ENCODE measurements around the gene ROBO2. TPM values are rescaled to one million over a fixed set of nuclear protein-coding genes. Genes with fewer than 3 reads are reported as not detected.

The ROBO2 gene
- total and polyA plus RNA-seq, 2 experiments from 2014 or later = 1.5 to 7.8 TPM

- TF ChIP-seq, protein P1, sequence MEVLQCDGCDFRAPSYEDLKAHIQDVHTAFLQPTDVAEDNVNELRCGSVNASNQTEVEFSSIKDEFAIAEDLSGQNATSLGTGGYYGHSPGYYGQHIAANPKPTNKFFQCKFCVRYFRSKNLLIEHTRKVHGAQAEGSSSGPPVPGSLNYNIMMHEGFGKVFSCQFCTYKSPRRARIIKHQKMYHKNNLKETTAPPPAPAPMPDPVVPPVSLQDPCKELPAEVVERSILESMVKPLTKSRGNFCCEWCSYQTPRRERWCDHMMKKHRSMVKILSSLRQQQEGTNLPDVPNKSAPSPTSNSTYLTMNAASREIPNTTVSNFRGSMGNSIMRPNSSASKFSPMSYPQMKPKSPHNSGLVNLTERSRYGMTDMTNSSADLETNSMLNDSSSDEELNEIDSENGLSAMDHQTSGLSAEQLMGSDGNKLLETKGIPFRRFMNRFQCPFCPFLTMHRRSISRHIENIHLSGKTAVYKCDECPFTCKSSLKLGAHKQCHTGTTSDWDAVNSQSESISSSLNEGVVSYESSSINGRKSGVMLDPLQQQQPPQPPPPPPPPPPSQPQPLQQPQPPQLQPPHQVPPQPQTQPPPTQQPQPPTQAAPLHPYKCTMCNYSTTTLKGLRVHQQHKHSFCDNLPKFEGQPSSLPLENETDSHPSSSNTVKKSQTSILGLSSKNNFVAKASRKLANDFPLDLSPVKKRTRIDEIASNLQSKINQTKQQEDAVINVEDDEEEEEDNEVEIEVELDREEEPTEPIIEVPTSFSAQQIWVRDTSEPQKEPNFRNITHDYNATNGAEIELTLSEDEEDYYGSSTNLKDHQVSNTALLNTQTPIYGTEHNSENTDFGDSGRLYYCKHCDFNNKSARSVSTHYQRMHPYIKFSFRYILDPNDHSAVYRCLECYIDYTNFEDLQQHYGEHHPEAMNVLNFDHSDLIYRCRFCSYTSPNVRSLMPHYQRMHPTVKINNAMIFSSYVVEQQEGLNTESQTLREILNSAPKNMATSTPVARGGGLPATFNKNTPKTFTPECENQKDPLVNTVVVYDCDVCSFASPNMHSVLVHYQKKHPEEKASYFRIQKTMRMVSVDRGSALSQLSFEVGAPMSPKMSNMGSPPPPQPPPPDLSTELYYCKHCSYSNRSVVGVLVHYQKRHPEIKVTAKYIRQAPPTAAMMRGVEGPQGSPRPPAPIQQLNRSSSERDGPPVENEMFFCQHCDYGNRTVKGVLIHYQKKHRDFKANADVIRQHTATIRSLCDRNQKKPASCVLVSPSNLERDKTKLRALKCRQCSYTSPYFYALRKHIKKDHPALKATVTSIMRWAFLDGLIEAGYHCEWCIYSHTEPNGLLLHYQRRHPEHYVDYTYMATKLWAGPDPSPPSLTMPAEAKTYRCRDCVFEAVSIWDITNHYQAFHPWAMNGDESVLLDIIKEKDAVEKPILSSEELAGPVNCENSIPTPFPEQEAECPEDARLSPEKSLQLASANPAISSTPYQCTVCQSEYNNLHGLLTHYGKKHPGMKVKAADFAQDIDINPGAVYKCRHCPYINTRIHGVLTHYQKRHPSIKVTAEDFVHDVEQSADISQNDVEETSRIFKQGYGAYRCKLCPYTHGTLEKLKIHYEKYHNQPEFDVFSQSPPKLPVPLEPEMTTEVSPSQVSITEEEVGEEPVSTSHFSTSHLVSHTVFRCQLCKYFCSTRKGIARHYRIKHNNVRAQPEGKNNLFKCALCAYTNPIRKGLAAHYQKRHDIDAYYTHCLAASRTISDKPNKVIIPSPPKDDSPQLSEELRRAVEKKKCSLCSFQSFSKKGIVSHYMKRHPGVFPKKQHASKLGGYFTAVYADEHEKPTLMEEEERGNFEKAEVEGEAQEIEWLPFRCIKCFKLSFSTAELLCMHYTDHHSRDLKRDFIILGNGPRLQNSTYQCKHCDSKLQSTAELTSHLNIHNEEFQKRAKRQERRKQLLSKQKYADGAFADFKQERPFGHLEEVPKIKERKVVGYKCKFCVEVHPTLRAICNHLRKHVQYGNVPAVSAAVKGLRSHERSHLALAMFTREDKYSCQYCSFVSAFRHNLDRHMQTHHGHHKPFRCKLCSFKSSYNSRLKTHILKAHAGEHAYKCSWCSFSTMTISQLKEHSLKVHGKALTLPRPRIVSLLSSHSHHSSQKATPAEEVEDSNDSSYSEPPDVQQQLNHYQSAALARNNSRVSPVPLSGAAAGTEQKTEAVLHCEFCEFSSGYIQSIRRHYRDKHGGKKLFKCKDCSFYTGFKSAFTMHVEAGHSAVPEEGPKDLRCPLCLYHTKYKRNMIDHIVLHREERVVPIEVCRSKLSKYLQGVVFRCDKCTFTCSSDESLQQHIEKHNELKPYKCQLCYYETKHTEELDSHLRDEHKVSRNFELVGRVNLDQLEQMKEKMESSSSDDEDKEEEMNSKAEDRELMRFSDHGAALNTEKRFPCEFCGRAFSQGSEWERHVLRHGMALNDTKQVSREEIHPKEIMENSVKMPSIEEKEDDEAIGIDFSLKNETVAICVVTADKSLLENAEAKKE (CRISPR knock-in tag; IDR thresholded peaks at IDR 0.05) = no peak
Measured at GRCh38 chr3:77134769-77135168, 94.9 kb downstream of the ROBO2 start (continued).

GRCh38 chr3:77137559-77137958 is 97.7 kb downstream of the ROBO2 start:
- DNase-seq (ENCODE audit: low spot score) (no peak), ATAC-seq (no peak)
- H3K4me1 ChIP-seq (ENCODE audit: insufficient read depth) = no peaks in the 10 kb centered on the region
- H3K79me2 ChIP-seq (replicated peaks; ENCODE audit: insufficient read depth) = no peaks in the 10 kb centered on the region
- no peak overlapping the region for H2AFZ ChIP-seq
- H3K27ac ChIP-seq (ENCODE audit: low read depth) = no peak overlapping the region
- Mint-ChIP-seq H3K36me3 (ENCODE audit: low read depth) (no peaks in the 10 kb centered on the region), H3K9me3 (no peaks in the 10 kb centered on the region), H3K27ac (peak overlapping the region; percentile 35; the same call in 1 of the 2 replicates), H3K4me1 (peaks cover 2% of the 10 kb centered on the region; the same call in 2 of the 3 replicates), H3K27me3 (ENCODE audit: insufficient read depth, low read depth, poor library complexity) (no peaks in the 10 kb centered on the region), H3K4me3 (no peak overlapping the region)
- no peak overlapping the region for H3K4me3 ChIP-seq
- no peaks in the 10 kb centered on the region for H3K36me3 ChIP-seq (ENCODE audit: insufficient read depth)
- H3K27me3 ChIP-seq (ENCODE audit: insufficient read depth) = no peaks in the 10 kb centered on the region
- H3K9me2 ChIP-seq (ENCODE audit: insufficient read depth) = no peaks in the 10 kb centered on the region
- no peaks in the 10 kb centered on the region for H4K20me1 ChIP-seq (replicated peaks; ENCODE audit: insufficient read depth)
- H3K4me2 ChIP-seq = no peak overlapping the region
- no peaks in the 10 kb centered on the region for H3F3A ChIP-seq (replicated peaks; ENCODE audit: low read depth)
- no peak for TF ChIP-seq ZNF331 (CRISPR knock-in tag; IDR thresholded peaks at IDR 0.05; ENCODE audit: low read depth)
- TF ChIP-seq ZNF114 (CRISPR knock-in tag; IDR thresholded peaks at IDR 0.05) = no peak
- TF ChIP-seq REST (IDR thresholded peaks at IDR 0.05; ENCODE audit: unreplicated experiment) = no peak
- no peak for TF ChIP-seq CREB1 (CRISPR knock-in tag; IDR thresholded peaks at IDR 0.05; ENCODE audit: low read depth)
- no peak for TF ChIP-seq STAT1 (IDR thresholded peaks at IDR 0.05; ENCODE audit: unreplicated experiment)
- TF ChIP-seq, protein P1 (CRISPR knock-in tag; IDR thresholded peaks at IDR 0.05) = no peak
